Suppressor macrophage (primary cell): Measurements from ENCODE around the gene HOXA10.

Source experiments
- DNase-seq, 4 experiments: peaks; one replicate each; pipeline ENCODE4 v3.0.0-alpha.2; 2020 to 2022

The HOXA10 gene

DNA sequence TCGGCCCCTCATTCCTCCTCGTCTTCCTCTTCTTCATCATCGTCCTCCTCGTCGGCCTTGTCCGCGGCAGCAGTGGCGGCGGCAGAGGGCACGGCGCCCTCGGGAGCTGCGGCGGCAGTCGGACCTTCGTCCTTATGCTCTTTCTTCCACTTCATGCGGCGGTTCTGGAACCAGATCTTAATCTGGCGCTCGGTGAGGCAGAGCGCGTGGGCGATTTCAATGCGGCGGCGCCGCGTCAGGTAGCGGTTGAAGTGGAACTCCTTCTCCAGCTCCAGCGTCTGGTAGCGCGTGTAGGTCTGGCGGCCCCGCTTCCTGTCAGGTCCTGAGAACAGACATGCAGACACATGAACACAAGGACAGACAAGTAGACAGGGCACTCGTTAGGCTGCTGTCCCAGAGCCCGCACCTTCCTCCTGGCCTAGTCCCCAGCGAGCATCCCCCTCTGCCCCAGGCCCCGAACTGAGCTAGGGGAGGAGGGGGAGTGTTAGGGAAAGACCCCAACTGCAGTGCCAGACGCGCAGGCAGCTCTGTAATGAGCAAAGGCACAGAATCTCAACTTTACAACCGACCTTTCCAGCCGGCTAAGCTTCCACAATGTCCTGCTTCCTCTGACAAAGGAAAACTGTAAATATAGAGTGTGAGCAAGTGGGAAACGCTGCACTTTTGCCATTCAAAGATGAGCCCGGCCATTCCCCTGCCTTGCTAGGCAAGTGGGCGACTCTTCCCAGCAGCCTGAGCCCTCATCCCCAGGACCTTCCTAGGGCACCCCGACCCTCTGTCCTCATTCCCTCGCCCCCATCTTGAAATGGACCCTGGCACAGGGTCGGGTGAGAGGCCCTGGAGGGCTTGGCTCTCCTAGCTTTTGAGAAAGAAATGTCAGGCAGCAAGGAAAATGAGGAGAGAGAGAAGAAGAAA, 19.0 kb downstream of the HOXA10 start:
- DNase-seq, result peak in 2 of 4 experiments; percentile 26 to 46

DNA sequence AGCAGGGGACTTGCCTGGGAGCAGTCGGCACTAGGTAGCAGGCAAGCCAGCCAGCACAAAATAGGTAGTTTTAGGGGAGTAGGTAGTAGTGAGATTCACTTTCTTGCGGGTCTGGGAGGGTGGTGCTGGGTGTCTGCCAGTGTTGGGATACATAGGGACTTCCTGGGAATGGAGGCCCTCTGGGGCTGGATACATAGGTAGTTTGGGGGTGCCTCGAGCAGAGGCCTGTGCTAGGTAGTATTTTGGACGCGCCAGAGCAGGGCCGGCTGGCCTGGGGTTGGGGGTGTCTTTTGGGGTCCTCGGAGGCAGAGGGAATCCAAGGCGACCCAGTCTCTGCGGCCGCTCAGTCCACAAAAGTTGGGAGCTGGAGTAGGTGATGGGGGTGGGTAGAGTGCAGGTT, 19.8 kb downstream of the HOXA10 start:
- no peak for DNase-seq

DNA sequence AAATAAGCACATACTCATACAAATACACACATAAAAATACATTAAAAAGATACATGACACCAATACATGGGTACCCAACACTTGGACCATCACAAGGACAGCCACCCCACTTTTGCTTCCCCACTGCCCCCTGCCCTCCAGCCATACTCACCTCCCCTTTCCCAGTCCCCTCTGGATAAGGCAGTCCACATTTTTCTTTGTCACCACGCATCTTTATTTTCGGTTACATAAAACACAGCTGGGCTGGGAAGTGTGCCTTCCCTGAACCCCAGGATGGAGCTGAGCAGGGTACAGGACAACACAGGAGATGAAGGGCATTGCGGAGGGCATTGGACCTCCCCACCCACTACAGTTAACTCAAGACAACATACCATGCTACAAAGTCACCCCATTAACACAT, 20.6 kb downstream of the HOXA10 start:
- no peak for DNase-seq

DNA sequence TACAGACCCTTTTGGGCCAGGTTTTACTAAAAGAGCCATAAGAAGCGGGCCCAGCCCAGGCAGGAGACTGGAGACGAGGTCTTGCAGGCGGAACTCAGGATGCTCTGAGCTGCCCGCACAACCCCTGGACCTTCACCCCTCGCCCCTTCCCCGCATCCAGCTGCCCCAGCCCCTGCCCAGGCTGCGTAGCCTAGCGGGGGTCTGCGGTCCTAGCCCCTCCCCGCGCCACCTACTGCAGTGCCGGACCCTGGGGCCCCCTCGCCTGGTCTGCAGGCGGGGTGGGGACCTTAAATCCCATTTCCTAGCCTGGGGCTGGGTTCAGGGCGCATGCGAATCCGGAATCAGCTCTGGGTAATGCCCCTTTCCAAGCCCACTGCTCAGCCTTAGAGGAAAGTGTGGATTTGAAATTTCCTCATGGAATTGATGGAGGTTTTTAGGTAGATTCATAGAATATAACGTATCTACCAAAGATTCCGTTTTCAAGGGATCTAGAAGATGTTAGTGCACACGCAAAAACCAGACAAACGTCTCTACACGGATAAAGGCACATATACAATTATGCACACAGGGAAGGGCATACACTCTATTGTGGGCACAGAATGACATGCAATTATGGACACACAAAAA, 21.2 kb downstream of the HOXA10 start:
- no peak for DNase-seq

DNA sequence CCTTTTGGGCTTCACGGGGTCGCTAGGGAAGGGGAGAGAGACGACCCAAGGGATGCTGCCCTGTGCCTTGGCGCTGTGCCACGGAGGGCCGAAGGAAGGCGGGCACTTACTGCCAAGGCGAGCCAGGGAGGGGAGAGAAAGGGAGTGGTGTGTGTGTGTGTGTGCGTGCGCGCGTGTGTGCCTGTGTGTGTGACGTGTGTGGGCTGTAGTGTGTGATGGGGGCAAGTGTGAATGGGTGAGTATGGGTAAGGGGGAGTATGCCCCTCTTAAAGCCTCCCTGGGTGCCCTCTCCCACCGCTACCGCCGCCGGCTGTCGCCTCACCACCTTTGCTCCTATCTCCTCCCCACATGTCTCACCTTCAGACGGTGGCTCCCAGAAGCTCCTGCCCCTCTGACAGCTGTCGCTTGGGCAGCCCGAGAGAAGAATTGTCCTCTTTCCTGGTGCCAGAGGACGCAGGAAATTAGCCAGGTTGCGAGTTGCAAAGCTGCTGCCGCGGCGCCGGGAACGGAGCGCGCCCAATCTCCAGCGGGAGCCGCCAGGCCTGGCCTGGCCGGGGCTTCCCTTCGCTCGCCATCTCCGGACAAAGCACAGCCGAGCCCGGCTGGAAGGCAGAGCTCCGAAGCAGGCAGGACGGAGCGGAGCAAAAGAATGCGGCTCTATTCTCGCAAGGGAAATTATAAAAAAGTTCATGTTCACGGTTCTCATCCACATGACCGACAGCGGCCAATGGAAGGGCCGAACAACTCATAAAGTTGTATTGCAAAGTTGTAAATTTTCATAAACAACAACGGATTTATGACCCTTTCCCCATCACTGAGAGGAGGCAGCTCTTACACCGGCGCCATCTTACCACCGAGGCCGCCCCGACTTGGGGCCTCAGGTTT, 21.9 kb downstream of the HOXA10 start, which contains the start of gene HOXA3:
Gene HOXA3, minus strand, starts transcription at position 653 of the 885 bp plus-strand sequence. CDS start 41,943 bp downstream, outside the sequence.
- peak in 2 of 4 experiments; percentile 46 to 57 for DNase-seq

DNA sequence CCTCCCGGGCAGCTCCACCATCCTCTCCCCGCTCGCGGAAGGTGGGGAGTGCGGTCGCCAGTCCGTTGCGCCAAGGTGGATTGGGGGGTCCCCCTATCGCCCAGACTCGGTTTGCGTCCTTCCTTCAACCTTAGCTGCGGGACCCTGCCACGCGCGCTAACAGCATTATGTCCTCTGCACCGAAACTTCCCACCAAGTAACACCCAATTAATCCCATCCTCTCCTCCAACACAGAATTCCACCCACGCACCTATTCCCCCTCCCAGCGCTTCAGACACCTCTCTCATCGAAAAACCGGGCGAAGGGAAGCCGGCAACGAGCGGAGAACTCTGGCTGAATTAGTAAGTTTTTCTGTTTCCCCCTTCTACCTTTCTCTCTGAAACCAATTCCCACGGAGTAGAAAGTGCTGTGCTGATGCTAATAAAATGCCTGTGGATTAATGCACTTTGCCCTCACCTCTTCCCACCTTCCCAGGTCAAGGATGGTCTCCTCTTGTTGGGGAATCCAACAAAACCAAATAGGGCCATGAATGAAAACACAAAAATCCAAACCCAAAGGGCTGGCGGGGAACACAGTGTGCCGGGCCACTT, 22.7 kb downstream of the HOXA10 start:
- DNase-seq, result peak in 1 of 4 experiments; percentile 9

DNA sequence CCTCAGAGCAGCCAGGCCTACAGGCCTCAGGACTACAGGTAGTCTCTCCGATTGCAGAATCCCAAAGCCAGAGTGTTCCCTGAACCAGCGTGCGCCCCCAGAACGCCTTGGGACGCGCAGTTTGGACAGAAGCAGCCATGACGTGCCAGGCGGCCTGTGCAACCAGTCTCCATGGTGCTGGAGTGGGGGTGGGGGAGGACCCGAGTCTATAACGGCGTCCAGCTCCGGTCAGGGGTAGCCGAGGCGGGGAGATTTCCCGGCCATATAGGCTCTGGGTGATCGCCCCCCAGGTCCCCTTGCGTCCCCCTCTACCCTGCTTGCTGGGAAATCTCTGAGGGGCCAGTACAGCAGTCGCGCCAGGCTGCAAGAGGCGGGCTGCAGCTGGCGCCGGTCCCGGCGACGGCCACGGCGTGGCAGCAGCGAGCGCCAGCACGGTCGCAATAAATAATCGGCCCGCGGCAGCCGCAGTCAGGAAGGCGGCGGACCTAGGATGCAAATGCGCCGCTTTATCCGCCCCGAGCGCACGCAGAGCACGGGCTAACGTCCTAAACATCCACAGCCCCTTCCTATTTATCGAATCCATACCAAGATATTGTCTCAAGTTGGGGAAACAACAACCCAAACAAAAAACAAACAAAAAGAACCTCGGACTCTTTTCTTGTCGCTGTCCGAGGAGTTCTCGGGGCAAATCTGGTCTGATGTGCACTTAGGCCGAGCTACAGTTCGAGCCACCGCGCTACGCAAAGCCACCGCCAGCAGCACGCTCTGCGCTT, 23.4 kb downstream of the HOXA10 start:
- peak; percentile 79 to 90 (median 86) for DNase-seq

DNA sequence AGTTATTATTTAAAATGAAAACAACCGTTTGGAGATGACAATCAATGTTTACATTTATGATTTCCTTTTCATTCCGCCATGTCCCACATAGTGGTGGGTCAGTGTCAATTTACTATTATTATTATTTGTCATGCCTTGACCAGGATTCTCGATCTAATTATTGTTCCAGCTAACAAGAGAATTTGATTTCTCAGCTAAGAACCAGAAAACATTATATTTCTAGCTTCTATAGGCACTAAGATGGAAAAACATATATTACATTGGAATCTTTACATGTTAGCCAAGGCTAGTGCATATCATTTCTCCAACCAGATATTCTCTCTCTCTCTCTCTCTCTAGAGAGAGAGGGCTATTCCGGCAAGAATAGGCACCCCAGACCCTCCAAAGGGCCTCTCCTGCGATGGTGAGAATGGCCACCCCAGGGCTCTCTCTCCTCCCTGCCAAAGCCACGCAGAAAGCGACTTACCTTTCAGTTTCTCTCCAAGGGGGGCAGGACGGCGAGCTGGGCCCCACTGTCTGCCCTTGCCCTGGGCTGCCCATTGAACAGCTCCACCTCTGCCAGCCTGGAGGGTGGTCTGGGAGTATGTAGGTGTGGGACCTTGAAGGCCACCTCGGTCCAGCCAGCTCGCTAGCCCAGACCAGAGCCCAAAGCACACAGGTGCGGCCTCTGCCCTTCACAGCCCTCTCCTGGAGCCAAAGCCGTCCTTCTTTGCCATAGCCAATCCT, 24.1 kb downstream of the HOXA10 start:
- no peak for DNase-seq

DNA sequence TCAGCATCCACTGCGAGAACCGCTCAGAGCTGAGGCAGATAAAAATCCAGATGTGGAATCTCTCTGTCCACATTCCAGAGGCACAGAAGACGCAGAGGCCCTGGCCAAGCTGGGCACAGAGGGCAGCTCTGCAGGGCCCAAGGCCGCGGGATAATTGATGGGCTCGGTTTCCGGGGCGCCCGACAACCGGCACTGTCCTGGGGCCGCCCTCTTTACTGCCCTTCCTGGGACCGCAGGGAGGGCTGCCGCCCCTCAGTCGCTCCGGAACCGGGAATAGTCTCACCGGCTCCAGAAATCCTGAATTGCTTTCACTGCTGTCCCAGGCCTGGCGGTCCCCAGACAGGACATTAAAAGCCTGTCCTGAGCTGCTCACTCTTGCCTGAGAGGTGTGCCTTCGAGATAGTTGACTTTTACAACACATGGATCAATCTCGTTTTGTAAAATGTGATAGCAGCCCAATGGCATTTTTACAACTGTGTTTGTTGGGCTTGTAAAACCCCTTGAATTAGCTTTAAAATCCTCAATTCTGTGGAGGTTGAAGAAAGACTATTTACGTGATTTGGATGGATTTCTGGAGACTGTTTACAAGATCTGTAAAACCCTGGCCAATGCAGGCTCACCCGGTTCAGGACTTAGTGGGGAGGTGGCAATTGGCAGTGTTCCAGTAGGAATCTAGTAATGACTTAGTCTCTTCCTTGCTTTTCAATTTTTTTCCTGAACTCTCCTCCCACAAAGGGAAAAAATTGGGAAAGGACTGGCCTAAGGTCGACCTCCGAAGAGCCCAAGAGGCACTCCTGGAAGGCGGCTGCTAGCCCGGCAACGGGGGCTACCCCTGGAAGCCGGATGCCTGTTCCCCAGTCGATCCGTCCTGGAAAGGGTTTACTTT, 25.1 kb downstream of the HOXA10 start:
- no peak for DNase-seq

DNA sequence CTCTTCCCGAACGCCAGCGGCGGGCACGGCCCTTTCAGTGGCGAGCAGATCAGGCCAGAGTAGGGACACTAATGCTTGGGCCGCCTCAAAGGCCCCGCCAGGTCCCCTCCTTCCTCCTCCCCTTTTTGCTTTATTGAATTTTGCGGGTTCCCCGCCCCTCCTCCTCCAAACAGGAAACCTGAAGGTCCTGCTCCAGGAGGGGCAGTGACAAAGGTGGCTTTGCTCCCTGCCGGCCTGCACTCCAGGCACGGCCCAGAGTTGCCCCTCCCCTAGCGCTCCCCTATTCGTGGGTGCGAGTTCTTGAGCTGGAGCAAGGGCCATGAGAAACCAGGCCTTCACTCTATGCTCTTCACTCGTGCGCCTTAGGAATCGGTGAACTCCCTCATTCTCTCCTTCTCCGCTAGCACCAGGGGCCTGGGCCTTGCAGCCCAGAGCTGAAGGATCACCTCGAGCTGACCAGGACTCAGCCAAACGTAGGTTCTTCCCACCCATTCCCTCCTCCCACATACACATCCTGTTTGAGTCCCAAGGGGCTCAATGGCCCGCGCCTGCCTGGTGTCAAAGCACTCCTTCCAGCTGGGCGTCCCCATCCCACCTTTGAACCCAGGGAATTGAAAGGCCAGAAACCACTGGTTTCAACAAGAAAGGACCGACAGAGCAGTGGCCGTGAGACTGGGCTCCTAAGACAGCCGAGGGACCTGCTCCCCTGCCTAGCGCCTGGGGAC, 25.9 kb downstream of the HOXA10 start:
- DNase-seq, result peak in 1 of 4 experiments; percentile 9

DNA sequence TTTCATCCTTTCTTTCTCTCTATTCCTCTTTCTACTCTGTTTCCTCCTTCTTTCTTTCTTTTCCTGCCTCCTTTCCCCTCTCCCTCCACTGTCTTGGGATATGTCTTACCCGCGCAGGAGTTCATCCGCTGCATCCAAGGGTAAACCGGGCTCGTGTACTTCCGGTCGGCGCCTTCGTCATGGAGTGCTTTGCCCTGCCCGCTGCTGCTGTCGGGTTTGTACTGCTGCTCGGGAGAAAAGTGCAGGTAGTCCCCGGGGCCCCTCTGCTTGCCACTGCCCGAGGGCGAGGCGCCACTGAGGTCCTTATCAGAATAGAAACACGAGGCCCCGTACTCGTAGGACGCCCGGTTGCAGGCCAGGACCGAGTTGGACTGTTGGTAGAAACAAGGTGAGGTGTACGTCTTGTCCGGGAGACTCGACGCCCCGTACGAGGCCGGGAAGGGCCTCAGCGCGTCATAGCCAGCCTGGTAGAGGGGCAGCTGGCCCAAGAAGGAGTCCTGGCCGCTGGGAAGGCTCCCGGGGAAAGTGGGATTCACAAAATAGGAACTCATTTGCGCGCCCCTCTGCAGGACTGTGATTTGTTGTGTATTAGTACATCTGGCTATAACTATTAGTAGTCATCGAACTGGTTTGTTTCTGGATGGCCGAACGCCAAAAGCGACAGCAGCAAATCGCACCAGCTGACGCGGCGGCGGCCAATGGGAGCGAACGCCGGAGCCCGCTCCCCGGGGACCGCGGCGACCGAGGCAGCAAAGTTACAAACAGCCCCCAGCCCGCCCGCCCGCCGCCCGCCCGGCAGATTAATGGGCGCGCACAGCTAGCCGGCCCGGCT, 26.7 kb downstream of the HOXA10 start, which contains the start of gene HOXA6:
Gene HOXA6, minus strand, starts transcription at position 576 of the 832 bp plus-strand sequence. Its CDS starts 25 bp downstream, at position 551.
- peak in 1 of 4 experiments; percentile 22 for DNase-seq

DNA sequence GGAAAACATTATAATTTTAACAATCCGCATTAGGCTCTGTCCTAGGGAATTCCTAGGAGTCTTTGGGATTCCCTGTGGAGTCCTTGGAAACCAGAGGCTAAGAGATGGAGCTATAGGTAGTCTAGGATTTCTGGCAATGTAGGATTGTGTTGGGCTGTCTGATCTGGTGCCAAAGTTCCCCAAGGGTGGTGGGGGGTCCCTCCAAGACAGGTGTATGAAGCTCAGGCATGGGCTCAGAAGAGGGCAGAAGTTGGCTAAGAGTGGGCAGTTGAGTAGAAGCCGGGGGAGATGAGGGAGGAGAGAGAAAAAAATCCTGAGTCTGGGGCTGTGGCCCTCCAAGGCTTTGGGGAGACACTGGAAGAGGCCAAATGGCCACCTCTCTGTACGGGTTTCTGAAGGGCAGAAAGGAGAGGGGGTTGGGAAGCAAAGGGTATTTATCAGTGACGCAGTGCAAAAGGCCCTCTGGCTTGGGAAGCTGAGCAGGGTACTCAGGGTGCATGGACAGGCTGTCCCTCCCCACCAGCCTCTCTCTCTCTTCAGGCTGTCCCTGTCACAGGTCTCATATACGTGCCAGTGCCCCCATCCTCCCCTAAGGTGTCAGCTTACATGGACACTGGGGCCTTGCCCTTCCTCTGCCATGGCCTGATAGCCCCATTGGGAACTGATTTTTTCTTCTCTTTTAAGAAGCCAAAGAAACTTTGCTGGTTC, 27.5 kb downstream of the HOXA10 start:
- DNase-seq, result no peak

DNA sequence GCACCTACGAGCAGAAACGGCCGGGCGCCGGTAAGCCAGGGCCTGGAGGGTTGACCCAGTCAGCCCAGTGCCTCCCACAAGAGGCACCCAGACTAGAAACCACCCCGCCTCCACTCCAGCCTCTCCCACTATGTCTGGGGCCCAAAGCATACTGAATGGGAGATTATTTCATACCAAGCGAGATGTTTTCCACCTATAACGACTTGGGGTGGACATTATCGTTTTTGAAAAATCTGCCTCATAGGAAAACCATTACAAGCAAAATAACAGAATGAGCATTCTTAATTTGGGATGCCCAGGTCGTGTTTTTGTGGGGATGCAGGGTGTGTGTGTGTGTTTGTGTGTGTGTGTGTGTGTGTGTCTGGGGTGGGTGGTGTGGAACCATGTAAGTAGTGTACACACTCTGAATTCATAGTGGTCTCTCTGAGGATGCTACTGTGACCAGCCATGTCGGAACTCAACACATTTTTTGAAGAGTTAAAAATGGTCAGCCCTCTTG, 28.2 kb downstream of the HOXA10 start:
- no peak for DNase-seq

DNA sequence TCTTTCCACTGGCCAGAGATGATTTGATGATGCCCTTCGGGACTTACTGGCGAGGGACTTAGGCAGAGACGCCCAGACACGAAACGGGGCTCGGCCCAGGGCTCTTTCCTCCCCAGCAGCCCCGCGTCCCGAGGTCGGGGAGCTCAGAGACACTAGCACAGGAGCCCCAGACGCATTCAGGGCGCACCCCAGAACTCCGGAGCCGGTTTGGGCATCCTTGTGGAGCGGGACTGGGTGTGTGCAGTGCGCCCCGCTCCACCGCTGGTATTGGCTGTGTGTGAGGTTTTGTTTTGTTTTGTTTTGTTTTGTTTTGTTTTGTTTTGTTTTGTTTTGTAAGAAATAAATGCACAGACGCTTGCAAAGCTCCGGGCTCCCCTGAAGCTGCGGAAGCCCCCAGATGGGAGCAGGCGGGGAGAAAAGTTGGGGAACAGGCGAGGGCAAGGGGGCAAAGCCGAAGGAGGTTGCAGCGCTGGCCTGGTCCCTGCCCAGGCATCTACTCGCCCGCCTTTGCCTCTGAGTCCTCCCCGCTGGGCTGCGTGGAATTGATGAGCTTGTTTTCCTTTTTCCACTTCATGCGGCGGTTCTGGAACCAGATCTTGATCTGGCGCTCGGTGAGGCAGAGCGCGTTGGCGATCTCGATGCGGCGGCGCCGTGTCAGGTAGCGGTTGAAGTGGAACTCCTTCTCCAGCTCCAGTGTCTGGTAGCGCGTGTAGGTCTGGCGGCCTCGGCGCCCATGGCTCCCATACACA, 28.8 kb downstream of the HOXA10 start:
- DNase-seq, result no peak

DNA sequence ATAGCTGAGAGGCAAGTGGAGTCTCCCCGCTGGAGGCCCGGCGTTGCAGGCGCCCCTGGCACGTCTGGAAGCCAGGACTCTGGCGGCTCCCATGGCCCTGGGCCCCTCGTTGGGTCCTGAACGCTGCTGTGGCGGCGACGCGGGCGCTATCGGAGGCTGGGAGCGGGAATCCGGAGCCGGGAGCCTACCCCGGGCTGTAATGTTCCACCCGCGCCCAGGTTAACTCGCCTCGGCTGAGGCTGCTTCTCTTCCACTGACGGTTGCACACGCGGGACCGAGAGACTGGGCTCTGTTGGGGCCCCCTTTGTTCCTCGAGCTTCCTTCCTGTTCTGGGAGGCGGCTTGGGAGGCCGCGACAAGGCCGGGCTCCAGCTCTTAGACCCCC, 29.3 kb downstream of the HOXA10 start:
- DNase-seq, result no peak
